Measurements from ENCODE around the gene KLRF1.
"Not testable (repeated sequence)": the region's sequence is repeated elsewhere in the genome, so short reads cannot be mapped to it uniquely, and the experiment has no call there.

The KLRF1 gene

GRCh38 chr12:9872162-9872561, 44.9 kb downstream of the KLRF1 start:
- no peak for DNase-seq

GRCh38 chr12:9872742-9873141, 45.5 kb downstream of the KLRF1 start:
- DNase-seq = no peak

- not testable (repeated sequence) for DNase-seq
Measured at GRCh38 chr12:9876120-9876519, 48.8 kb downstream of the KLRF1 start.

GRCh38 chr12:9880532-9881078, 53.3 kb downstream of the KLRF1 start:
- DNase-seq = no peak

GRCh38 chr12:9881246-9881645, 54.0 kb downstream of the KLRF1 start, which contains the start of gene KLRF2:
TSS of gene KLRF2 (plus strand) at chr12:9881489. CDS start at chr12:9881596, 107 bp downstream.
- DNase-seq = no peak

- DNase-seq = no peak
Measured at GRCh38 chr12:9881988-9882387, 54.7 kb downstream of the KLRF1 start.

GRCh38 chr12:9883175-9883574, 55.9 kb downstream of the KLRF1 start:
- no peak for DNase-seq

GRCh38 chr12:9888665-9889273, 61.5 kb downstream of the KLRF1 start:
- no peak for DNase-seq

Measured in activated naive CD4-positive, alpha-beta T cell (primary cell).